ENCODE measurements around the gene SPOCK1.

SPOCK1 gene

GRCh38 chr5:137075163-137075970 is 423.8 kb downstream of the SPOCK1 start:
- peak; percentile 35 for DNase-seq (ENCODE audit: low read depth)
- H3K4me3 ChIP-seq (ENCODE audit: control insufficient read depth, low read depth, low read length) = no peak overlapping the region
- TF ChIP-seq CTCF (conservative IDR thresholded peaks at IDR 0.05; ENCODE audit: control insufficient read depth, insufficient read depth, low read depth, low read length) = peak; percentile 53

GRCh38 chr5:137073189-137073588 is 425.9 kb downstream of the SPOCK1 start:
- no peak for TF ChIP-seq CTCF (conservative IDR thresholded peaks at IDR 0.05; ENCODE audit: control insufficient read depth, insufficient read depth, low read depth, low read length)
- DNase-seq (ENCODE audit: low read depth) = peak; percentile 84
- H3K4me3 ChIP-seq (ENCODE audit: control insufficient read depth, low read depth, low read length) = no peak overlapping the region

GRCh38 chr5:137072361-137073115 is 426.6 kb downstream of the SPOCK1 start:
- DNase-seq (ENCODE audit: low read depth) = peak; percentile 62
- H3K4me3 ChIP-seq (ENCODE audit: control insufficient read depth, low read depth, low read length) = no peak overlapping the region

GRCh38 chr5:137071931-137072330 is 427.2 kb downstream of the SPOCK1 start:
- DNase-seq (ENCODE audit: low read depth) = peak; percentile 57
- no peak overlapping the region for H3K4me3 ChIP-seq (ENCODE audit: control insufficient read depth, low read depth, low read length)
- TF ChIP-seq CTCF (conservative IDR thresholded peaks at IDR 0.05; ENCODE audit: control insufficient read depth, insufficient read depth, low read depth, low read length) = no peak

More at GRCh38 chr5:137072361-137073115, 426.6 kb downstream of the SPOCK1 start:
- no peak for TF ChIP-seq CTCF (conservative IDR thresholded peaks at IDR 0.05; ENCODE audit: control insufficient read depth, insufficient read depth, low read depth, low read length)

- no peak for DNase-seq (ENCODE audit: low read depth)
- H3K4me3 ChIP-seq (ENCODE audit: control insufficient read depth, low read depth, low read length) = no peak overlapping the region
- TF ChIP-seq CTCF (conservative IDR thresholded peaks at IDR 0.05; ENCODE audit: control insufficient read depth, insufficient read depth, low read depth, low read length) = no peak
Measured at GRCh38 chr5:137071526-137071925, 427.6 kb downstream of the SPOCK1 start.

GRCh38 chr5:137070521-137070920 is 428.6 kb downstream of the SPOCK1 start:
- no peak for TF ChIP-seq CTCF (conservative IDR thresholded peaks at IDR 0.05; ENCODE audit: control insufficient read depth, insufficient read depth, low read depth, low read length)
- no peak for DNase-seq (ENCODE audit: low read depth)
- H3K4me3 ChIP-seq (ENCODE audit: control insufficient read depth, low read depth, low read length) = no peak overlapping the region

Data from fibroblast of mammary gland (primary cell).